HG03520 (cell line): ENCODE data around the gene ECI2.
"Not testable (repeated sequence)": the region's sequence is repeated elsewhere in the genome, so short reads cannot be mapped to it uniquely, and the experiment has no call there.

ENCODE experiments used
- ATAC-seq: cut with Tn5 transposase; IDR thresholded peaks from one replicate; pipeline ENCODE4 v1.9.1; 2021; ENCODE audit warnings: mild to moderate bottlenecking, moderate library complexity; ENCODE audit not compliant: unreplicated experiment

Gene ECI2

GRCh38 chr6:4139272-4139671, 3.9 kb upstream of the ECI2 start:
- ATAC-seq = no peak

GRCh38 chr6:4138186-4138585, 2.8 kb upstream of the ECI2 start:
- no peak for ATAC-seq

GRCh38 chr6:4136354-4136831, 1.0 kb upstream of the ECI2 start:
- ATAC-seq = no peak

- ATAC-seq = peak; percentile 60
Observed at GRCh38 chr6:4135665-4136353, 434 bp upstream of the ECI2 start.

GRCh38 chr6:4133941-4134838, 1.2 kb downstream of the ECI2 start:
- ATAC-seq = no peak

GRCh38 chr6:4130357-4130987, 4.9 kb downstream of the ECI2 start:
- no peak for ATAC-seq

- no peak for ATAC-seq
Observed at GRCh38 chr6:4129446-4129845, 5.9 kb downstream of the ECI2 start.

GRCh38 chr6:4128748-4129147, 6.6 kb downstream of the ECI2 start:
- no peak for ATAC-seq

- ATAC-seq = no peak
Observed at GRCh38 chr6:4128072-4128471, 7.3 kb downstream of the ECI2 start.

GRCh38 chr6:4125933-4126864, 9.2 kb downstream of the ECI2 start:
- ATAC-seq = no peak

- no peak for ATAC-seq
Observed at GRCh38 chr6:4125500-4125899, 9.9 kb downstream of the ECI2 start.

- ATAC-seq = no peak
Observed at GRCh38 chr6:4124351-4124750, 11.0 kb downstream of the ECI2 start.

GRCh38 chr6:4115741-4116140, 19.6 kb downstream of the ECI2 start:
- ATAC-seq = no peak

- no peak for ATAC-seq
Observed at GRCh38 chr6:4114123-4114522, 21.3 kb downstream of the ECI2 start.

GRCh38 chr6:4113649-4114048, 21.7 kb downstream of the ECI2 start:
- no peak for ATAC-seq

GRCh38 chr6:4112366-4112765, 23.0 kb downstream of the ECI2 start:
- ATAC-seq = no peak

- not testable (repeated sequence) for ATAC-seq
Observed at GRCh38 chr6:4109363-4109815, 26.0 kb downstream of the ECI2 start.

- no peak for ATAC-seq
Observed at GRCh38 chr6:4108561-4109093, 26.7 kb downstream of the ECI2 start.

- no peak for ATAC-seq
Observed at GRCh38 chr6:4107873-4108272, 27.5 kb downstream of the ECI2 start.

- no peak for ATAC-seq
Observed at GRCh38 chr6:4105980-4106536, 29.3 kb downstream of the ECI2 start.
